ENCODE results near the gene ONECUT1. TPM values are rescaled to one million over a fixed set of nuclear protein-coding genes. Genes with fewer than 3 reads are reported as not detected.
A peak's percentile ranks its signal among the peaks of the same experiment; 100 is the strongest.

ONECUT1 gene
- total and polyA plus RNA-seq, 3 donors from 2014 or later, result 3.4 to 10.0 (median 3.6) TPM

GRCh38 chr15:52782514-52782913, 7.6 kb downstream of the ONECUT1 start:
- no peak for DNase-seq
- WGBS, 2 donors, result 42 to 46% methylated on average over 1 of the region's 1 CpG
- TF ChIP-seq CTCF (IDR thresholded peaks at IDR 0.05), result no peak
- TF ChIP-seq POLR2A (IDR thresholded peaks at IDR 0.05), result no peak
- intact Hi-C loops (cut with DNase I; ENCODE audit: low total_unique reads), result no loop called here
- H3K9me3 ChIP-seq, result no peaks in the 10 kb centered on the region
- no peak overlapping the region for H3K4me3 ChIP-seq
- peaks cover 20% of the 10 kb centered on the region for H3K4me1 ChIP-seq
- no peak overlapping the region for H3K27ac ChIP-seq
- peaks cover 11% of the 10 kb centered on the region for H3K27me3 ChIP-seq
- no peaks in the 10 kb centered on the region for H3K36me3 ChIP-seq (ENCODE audit: low read depth, missing control alignments)

- Histone ChIP-seq H3K9me3 (no peaks in the 10 kb centered on the region), H3K4me3 (no peak overlapping the region), H3K36me3 (ENCODE audit: low read depth, missing control alignments) (no peaks in the 10 kb centered on the region), H3K4me1 (peaks cover 18% of the 10 kb centered on the region), H3K27me3 (peaks cover 4% of the 10 kb centered on the region), H3K27ac (no peak overlapping the region)
- intact Hi-C loops (cut with DNase I; ENCODE audit: low total_unique reads), result no loop called here
- TF ChIP-seq CTCF (IDR thresholded peaks at IDR 0.05) (peak; percentile 53 to 83 (median 69)), POLR2A (IDR thresholded peaks at IDR 0.05) (no peak)
- DNase-seq, result peak; percentile 75
- 4 to 5% methylated on average over 18 of the region's 18 CpGs for WGBS, 2 donors
Observed at GRCh38 chr15:52780172-52780980, 9.8 kb downstream of the ONECUT1 start.

- intact Hi-C loops (cut with DNase I; ENCODE audit: low total_unique reads), result no loop called here
- H3K27ac ChIP-seq, result no peak overlapping the region
- no peak for DNase-seq
- no peak overlapping the region for H3K4me3 ChIP-seq
- TF ChIP-seq POLR2A (IDR thresholded peaks at IDR 0.05), result no peak
- no peak for TF ChIP-seq CTCF (IDR thresholded peaks at IDR 0.05)
- H3K36me3 ChIP-seq (ENCODE audit: low read depth, missing control alignments), result no peaks in the 10 kb centered on the region
- WGBS, 2 donors, result 49 to 50% methylated on average over 1 of the region's 1 CpG
- H3K4me1 ChIP-seq, result peaks cover 6% of the 10 kb centered on the region
- H3K9me3 ChIP-seq, result no peaks in the 10 kb centered on the region
- no peaks in the 10 kb centered on the region for H3K27me3 ChIP-seq
Observed at GRCh38 chr15:52778457-52778856, 11.7 kb downstream of the ONECUT1 start.

GRCh38 chr15:52772766-52773165, 17.4 kb downstream of the ONECUT1 start:
- intact Hi-C loops (cut with DNase I; ENCODE audit: low total_unique reads), result no loop called here
- no peak for DNase-seq
- H3K36me3 ChIP-seq (ENCODE audit: low read depth, missing control alignments), result no peaks in the 10 kb centered on the region
- TF ChIP-seq CTCF (IDR thresholded peaks at IDR 0.05), result no peak
- no peak for TF ChIP-seq POLR2A (IDR thresholded peaks at IDR 0.05)
- H3K4me3 ChIP-seq, result no peak overlapping the region
- no peaks in the 10 kb centered on the region for H3K27me3 ChIP-seq
- WGBS, 2 donors, result 54 to 68% methylated on average over 5 of the region's 5 CpGs
- no peak overlapping the region for H3K27ac ChIP-seq
- H3K9me3 ChIP-seq, result no peaks in the 10 kb centered on the region
- H3K4me1 ChIP-seq, result no peaks in the 10 kb centered on the region

GRCh38 chr15:52765785-52766184, 24.4 kb downstream of the ONECUT1 start:
- intact Hi-C loops (cut with DNase I; ENCODE audit: low total_unique reads), result no loop called here
- H3K27me3 ChIP-seq, result no peaks in the 10 kb centered on the region
- no peaks in the 10 kb centered on the region for H3K36me3 ChIP-seq (ENCODE audit: low read depth, missing control alignments)
- H3K9me3 ChIP-seq, result no peaks in the 10 kb centered on the region
- H3K4me1 ChIP-seq, result no peaks in the 10 kb centered on the region
- no peak for DNase-seq
- TF ChIP-seq POLR2A (IDR thresholded peaks at IDR 0.05), result no peak
- peak in 2 of 3 experiments; percentile 9 to 20 for TF ChIP-seq CTCF (IDR thresholded peaks at IDR 0.05)
- 56 to 72% methylated on average over 3 of the region's 3 CpGs for WGBS, 2 donors
- H3K27ac ChIP-seq, result no peak overlapping the region
- H3K4me3 ChIP-seq, result no peak overlapping the region
